Limb (tissue), 2 donors: ENCODE data around the gene CORO1C.
"Not testable (repeated sequence)": the region's sequence is repeated elsewhere in the genome, so short reads cannot be mapped to it uniquely, and the experiment has no call there.

Experiments used
- DNase-seq, 2 donors: peaks; one replicate each; pipeline ENCODE4 v3.0.0-alpha.2; 2016; ENCODE audit errors: extremely low spot score in 2 of 2

CORO1C gene

DNA sequence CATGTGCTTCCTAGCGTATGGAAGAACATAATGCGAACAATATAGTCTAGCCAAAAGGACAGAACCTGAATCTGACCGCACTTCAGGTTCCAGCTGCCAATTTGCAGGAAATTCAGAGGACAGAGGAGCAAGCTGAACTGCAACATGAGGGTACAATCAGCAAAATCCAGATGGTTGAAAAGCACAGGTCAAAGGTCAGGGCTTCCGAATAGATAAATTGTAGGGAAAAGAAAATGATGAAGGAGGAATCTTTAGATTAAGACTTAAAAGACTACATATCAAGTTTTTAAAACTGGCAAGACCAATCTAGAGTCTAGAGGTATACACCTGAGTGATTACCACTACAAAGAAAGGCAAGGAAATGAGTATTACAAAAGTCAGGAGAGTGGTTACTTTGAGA lies 55.5 kb downstream of the CORO1C start:
- no peak for DNase-seq

DNA sequence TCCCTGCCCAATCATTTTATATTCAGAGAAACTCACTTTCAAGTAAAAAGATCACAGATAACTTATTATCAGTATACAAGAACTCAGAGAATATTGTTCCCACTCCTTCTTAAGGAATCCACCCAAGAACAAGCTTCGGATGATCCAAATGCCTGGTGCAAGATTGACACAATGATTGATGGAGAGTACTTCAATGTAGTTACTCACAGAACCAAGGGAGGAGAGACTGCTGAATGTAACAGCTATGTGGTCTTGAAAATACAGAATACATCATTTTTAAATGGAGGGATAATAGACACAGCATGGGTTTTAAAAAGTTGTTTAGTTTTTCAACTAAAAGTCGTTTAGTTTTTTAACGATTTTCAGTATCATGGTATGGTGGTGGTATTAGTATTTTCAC lies 59.3 kb downstream of the CORO1C start:
- no peak for DNase-seq

DNA sequence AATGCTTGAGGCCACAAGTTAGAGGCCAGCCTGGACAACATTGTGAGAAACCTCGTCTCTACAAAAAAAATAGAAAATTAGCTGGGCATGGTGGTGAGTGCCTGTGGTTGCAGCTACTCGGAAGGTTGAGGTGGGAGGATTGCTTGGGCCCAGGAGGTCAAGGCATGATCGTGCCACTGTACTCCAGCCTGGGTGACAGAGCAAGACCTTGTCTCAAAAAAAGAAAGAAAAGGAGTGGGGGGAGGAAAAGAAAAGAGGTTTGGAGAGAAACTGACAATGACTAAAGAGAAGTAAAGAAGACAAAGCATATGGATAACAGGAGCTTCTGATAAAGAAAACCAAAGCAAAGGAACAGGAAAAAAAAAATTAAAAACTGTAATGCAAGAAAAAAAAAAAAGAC lies 60.2 kb downstream of the CORO1C start:
- no peak for DNase-seq

DNA sequence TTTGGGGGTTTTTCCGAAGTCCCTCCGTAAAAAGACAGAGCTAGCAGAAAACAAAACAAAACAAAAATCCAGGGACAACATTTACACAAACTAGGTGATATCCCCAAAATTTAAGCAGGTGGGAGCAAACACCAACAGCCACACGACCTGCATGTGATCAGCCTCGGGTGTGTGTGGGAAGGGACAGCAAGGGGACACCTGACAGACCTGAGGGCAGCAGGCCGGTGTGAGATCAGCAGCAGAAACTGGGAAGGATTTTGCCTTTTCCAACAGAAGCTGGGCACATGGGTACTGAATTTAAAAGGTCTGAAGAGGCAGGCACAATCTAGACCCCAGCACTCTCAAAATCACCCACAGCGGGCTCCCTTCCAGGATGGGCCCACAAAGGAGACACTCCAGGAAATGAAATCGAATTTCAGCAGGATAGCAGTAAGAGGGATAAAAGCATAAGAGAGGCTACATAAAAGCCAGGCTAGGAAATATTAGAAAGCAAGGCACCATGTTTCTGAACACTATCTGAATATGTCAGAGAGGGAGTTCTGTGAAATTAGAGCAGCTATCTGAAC lies 61.2 kb downstream of the CORO1C start:
- DNase-seq, result no peak

DNA sequence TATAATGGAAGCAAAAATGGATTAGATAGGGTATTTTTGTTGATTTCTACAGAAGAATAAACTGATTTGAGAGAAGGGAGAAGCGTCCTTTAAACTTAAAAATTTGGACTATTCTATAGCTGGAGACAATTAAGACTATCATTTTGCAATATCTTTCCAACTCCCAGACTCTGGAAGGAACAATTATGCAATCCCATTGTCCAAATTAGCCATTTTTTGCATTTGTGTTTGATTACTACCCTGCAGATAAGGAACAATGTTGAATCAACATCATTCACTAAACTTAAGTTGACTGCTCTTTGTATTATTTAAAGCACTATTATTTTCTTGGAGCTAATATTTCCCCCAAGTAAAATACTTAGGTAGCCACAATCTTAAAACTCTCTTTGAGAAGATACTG lies 62.8 kb downstream of the CORO1C start:
- no peak for DNase-seq

DNA sequence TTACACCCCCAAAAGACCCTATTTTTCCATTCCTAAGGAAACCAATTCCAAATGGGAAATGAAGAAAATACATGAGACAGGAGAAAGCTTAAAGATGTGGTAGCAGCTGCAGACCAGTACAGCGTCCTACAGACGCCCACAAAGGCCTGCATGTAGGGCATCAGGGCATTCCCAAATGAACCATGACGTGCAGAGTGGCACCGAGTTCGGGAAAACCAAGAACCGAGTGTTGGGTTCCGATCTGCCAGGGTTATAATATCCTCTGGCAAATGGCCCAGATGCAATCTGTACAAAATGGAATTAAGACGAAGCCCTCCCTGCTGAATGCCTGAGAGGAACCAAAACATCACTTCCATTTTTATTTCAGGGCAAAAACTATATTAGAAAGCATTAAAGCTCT lies 63.3 kb downstream of the CORO1C start:
- no peak for DNase-seq

DNA sequence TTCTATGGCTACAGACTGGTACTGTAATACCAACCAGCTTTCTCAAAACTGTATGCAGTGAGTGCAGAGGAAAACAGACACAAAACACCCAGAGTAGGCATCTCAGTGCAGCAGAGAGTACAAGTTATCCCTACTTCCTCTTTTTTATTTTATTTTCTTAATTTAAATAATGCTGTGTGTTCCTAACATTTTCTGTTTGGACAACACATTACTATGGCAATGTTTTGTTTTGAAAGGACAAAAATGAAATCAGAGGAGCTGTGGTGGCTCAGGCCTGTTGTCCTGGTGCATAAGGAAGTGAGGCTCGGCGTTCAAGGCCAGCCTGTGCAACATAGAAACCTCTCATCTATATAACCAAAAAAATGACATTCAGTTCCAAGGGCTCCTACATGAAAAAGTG lies 64.0 kb downstream of the CORO1C start:
- DNase-seq, result no peak

DNA sequence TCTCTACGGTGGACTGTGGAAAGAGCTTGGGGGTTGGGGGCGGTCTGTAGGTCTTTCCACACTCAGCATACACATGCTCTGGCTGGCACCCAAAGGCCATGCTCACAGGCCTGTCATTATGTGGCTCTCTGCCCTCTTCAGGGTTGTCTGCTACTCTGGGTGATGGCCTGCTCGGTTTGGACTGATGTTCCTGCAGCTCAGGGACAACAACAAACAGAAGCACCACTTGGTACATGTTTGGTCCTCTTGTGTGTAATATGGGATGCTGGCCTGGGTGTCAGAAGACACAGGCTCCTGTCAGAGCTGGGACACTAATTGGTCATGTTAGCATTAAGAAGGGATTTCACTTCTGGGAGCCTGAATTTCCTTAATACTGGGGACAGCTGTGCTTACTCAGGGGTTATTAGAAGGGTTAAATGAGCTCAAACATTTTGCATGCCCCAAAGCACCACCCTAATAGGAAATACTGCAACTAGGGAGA lies 64.9 kb downstream of the CORO1C start:
- DNase-seq, result peak in 1 of 2 donors; percentile 46

DNA sequence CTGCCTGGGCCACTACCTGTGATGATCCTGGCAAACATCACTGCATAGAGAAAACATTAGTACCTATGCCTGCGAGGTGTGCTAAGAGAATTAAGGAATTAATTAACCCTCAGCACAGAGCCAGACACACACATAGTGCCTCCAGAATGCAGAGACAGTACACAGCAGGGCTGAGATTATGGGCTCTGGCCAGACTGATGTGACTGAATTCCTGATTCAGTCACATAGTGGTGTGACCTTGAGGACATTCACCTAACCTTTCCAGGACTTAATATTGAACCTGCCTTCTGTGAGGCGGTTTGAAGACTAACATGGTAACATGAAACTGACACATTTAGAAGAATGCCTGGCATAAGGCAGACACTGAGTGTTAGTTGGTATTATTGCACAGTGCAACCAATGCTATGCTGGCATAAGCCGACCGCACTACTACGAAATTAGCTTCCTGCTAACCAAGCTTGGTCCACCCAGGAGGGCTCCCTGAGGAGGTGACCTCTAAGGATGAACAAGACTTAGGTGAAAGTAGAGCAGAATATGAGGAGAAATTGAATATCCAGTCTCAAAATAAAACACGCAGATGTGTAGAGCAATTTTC lies 65.6 kb downstream of the CORO1C start:
- no peak for DNase-seq

DNA sequence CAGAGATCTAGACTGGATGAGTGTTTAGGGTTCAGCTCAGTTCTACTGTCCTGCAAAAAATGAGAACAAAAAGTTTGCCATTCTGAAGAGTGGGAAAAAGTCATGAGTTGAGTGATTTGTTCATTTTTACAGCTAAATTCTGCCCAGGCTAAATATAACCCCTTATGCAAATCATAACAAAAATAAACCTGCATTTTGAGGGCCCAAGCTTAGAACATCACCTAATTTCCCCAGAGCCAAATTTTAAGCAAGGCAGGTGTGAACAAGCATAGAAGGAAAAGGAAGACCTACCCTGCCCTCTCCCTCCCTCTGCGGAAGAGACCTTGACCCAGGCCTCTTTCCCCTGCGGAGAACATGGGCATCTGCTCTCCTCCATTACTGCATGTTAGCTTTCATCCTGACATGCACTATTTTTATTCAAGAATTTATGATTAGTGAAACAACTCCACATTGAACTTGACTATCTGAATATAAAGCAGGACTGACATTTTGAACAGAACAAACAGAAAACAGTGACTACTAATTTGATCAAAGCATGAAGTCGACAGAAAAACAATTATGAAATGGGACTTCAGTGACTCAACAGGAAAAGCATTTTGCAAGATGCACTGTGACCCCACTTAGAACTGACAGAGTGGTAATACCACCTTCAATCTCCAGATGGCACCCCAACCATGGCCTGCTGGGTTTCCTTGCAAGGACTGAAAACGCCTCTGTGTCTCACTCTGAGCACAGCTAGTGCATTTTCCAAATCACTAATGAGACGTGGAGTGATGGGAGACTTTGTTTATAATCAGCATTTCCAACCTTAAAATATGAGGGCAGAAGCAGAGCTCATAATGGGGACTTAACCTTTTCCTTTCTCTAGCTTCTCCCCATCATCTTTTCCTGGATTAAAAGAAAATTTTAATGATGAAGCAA lies 66.7 kb downstream of the CORO1C start:
- DNase-seq, result peak; percentile 86 to 87

DNA sequence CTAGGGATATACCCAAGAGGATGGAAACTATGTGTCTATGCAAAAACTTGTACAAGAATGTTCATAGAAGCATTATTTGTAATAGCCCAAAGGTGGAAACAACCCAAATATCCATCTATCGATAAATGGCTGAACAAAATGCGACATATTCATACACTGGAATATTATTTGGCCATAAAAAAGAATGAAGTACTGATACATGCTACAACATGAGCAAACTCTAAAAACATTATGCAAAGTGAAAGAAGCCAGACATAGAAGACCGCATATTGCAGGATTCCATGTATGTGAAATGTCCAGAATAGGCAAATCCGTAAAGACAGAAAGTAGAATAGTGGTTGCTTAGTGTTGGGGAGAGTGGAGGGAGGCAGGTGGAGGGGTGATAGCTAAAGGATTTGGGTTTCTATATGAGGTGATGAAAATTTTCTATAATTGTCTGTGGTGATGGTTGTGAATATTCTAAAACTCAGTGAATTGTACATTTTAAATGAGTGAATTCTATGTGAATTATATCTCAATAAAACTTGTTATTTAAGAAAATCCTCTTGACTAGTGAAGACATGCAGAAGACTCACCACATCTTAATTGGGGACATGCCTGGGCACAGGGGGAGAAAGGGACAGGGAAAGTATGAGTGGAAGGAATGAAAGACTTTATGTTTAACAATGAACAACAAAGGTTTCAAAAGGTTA lies 67.8 kb downstream of the CORO1C start:
- no peak for DNase-seq

DNA sequence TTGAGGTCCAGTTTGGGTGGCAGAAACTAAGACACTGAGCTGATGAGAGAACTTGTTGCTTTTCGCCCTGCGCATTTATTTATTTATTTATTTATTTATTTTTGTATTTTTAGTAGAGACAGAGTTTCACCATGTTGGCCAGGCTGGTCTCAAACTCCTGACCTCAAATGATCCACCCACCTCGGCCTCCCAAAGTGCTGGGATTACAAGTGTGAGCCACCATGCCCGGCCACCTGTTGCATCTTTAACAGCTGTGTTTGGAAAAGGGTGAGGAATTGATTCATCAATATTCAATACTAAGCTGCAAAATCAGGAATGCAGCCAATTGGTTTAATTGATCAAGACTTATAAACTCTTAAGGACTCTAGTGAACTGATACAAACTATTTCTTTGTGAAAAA lies 73.2 kb downstream of the CORO1C start:
- DNase-seq, result not testable (repeated sequence)

DNA sequence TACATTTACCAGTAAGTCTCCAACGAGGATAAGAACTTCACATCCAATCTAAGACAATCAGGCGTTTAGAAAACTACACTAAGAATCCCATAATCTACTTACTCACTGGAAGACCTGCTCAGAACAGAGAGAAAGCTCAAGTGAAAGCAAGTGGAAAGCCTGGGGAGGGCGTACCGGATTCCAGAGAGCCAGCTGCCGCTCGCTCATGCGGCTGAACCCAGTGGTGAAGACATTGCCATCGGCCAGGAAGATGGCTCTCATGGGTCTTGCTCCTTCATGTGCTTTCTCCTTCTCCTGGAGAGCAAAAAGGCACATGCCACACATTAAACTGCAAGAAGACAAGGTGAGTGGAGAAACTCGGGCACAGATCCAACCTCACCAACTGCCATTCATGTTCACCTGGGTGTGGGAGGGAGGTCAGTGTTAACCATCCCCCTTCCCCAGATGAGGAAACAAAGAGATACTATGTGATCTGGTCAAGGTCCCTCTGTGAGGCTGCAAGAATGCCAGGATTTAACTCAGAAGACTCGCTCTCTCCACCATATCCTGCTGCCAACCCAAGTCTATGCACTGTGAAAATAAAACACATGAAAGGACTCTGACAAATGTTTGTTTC lies 74.1 kb downstream of the CORO1C start:
- no peak for DNase-seq

DNA sequence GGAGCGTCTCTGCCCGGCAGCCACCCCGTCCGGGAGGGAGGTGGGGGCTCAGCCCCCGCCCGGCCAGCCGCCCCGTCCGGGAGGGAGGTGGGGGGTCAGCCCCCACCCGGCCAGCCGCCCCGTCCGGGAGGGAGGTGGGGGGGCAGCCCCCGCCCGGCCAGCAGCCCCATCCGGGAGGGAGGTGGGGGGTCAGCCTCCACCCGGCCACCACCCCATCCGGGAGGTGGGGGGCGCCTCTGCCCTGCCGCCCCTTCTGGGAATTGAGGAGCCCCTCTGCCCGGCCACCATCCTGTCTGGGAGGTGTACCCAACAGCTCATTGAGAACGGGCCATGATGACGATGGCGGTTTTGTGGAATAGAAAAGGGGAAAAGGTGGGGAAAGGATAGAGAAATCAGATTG lies 75.1 kb downstream of the CORO1C start:
- DNase-seq, result not testable (repeated sequence)

DNA sequence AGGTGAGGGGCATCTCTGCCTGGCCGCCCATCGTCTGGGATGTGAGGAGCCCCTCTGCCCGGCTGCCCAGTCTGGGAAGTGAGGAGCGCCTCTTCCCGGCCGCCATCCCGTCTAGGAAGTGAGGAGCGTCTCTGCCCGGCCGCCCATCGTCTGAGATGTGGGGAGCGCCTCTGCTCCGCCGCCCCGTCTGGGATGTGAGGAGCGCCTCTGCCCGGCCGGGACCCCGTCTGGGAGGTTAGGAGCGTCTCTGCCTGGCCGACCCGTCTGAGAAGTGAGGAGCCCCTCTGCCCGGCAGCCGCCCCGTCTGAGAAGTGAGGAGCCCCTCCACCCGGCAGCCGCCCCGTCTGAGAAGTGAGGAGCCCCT lies 75.5 kb downstream of the CORO1C start:
- DNase-seq, result not testable (repeated sequence)

DNA sequence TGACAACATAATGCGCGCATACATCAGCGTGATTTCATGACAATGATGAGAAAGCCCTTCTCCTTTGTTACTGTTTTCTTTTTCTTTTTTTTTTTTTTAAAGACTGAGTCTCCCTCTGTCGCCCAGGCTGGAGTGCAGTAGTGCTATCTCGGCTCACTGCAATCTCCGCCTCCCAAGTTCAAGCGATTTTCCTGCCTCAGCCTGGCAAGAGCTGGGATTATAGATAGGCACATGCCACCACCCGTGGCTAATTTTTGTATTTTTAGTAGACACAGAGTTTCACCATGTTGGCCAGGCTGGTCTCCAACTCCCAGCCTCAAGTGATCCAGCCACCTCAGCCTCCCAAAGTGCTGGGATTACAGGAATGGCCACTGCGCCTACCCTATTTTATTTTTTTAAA lies 76.7 kb downstream of the CORO1C start:
- not testable (repeated sequence) for DNase-seq

DNA sequence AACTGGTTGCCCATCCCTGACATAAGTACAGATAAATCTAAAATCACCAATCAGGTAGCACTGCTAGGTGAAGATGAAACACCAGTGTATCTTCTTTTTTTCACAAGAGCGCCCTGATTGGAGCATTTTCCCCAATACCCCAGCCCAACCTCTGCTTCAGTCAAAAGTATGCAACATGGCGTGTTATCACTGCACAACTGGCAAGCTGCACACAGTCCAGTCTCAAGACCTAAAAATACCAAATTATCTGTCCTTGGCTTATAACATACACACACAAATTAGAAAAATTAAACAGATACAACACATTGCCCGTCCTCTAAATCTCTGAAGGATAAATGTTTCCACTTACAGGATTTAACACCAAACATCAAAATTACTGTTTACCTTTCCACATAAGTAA lies 77.4 kb downstream of the CORO1C start:
- no peak for DNase-seq

DNA sequence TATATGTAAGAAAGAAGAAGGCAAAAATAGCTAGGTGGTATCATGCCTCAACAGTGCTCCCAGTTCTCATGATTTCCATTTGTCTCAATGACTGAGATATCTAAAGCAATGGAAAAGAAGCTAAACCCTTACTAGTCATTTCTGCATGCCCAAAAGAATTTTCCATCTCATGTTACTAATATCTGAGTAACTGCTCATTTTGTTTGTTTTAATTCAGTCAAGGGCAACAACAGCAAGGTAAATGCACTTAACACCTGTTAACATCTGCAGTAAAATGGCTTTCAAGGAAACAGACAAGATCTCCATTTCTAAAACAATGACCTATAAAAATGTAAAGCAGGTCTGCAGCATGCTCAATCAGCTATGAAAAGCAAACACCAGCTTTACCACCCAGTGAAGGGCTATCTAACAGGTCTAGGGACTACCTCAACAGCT lies 78.2 kb downstream of the CORO1C start:
- no peak for DNase-seq

DNA sequence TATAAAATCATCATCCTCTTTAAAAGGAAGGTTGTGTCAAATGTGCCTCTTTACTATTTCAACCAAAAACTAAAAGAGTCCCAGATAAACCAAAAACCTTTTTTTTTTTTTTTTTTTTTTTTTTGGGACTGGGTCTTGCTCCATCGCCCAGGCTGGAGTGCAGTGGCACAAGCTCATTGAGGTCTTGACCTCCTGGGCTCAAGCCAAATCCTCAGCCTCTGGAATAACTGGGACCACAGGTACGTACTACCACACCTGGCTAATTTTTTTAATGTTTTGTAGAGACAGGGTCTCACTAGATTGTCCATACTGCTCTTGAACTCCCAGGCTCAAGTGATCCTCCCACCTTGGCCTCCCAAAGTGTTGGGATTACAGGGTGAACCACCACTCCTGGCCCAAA lies 81.2 kb downstream of the CORO1C start:
- no peak for DNase-seq

DNA sequence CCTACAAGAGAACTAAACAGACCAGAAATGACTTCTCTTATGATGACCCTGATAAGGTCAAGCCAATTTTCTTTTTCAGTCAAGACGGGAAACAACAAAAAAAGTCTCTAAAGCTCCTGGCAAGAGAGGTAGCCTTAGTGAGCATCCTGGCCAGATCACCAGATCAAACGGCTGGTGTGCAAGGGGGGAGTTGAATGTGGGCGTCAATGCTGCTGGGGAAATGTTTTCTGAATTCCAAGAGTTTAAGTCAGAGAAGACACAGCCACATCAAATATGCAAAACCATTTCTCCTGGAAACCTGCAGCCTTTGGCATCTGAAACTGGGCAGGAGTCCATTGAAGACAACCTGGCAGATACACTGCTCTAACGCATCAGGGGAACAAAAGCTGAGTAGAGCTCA lies 81.6 kb downstream of the CORO1C start:
- no peak for DNase-seq

DNA sequence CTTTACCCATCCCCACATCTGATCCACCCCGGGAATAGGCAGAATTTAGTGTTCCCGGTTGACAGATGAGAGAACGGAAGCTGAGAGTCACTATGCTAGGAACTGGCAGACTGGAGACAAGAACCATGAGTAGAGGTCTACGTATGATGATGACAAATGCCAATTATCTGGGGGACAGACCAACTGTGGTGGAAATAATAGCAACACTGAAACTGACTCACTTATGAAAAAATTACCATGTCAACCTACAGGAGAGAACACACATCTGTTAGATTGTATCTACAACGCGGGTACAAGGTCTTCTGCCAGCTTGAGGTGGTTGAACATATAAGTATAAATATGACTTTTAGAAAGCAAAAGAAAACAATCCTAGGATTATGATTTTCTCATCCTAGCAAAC lies 82.2 kb downstream of the CORO1C start:
- no peak for DNase-seq

DNA sequence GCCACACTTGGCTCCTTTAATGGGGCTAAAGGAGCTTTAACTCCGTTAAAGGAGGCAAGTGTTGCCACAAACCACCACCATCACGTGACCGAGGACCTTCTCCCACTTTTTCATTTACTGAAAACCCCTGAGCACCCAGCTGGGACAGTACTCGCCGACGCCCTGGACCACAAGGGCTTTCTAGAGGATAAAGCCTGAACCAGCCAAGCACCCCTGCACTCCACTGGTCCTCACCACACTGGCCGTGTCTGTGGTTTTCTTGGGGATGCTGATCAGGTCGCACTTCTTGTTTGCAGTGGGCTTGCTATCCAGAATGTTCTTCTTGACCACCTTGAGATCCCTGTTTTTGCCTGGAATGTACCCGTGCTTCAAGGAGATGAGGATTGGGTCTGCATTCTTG lies 82.9 kb downstream of the CORO1C start:
- DNase-seq, result no peak
